OCI-LY1 (cell line): ENCODE results near the gene NRP2.

Source experiments
- H2AFZ ChIP-seq: fragments of 200-600 bp; sonication (generic), shearing (Covaris generic); 2 replicates; pipeline ENCODE4 v1.6.0; 2014; ENCODE audit warnings: antibody characterized with exemption, mild to moderate bottlenecking, low read length
- H3F3A ChIP-seq: fragments of 200-600 bp; sonication (generic), shearing (Covaris generic); 2 replicates; pipeline ENCODE4 v1.6.0; 2014; ENCODE audit warnings: mild to moderate bottlenecking, antibody characterized with exemption, low read length, moderate library complexity; ENCODE audit not compliant: insufficient read depth
- H3K27ac ChIP-seq: fragments of 200-600 bp; sonication (generic); 2 replicates; pipeline ENCODE4 v1.5.1; 2014; ENCODE audit warnings: low read length, mixed run types, mild to moderate bottlenecking, low read depth; ENCODE audit not compliant: poor library complexity, severe bottlenecking
- H3K27me3 ChIP-seq: fragments of 200-600 bp; sonication (generic); 2 replicates; pipeline ENCODE4 v1.6.0; 2014; ENCODE audit warnings: antibody characterized with exemption, mild to moderate bottlenecking, low read length, moderate library complexity; ENCODE audit not compliant: insufficient read depth
- H3K36me3 ChIP-seq: fragments of 200-600 bp; sonication (generic); 2 replicates; pipeline ENCODE4 v1.6.1; 2014; ENCODE audit warnings: mild to moderate bottlenecking, antibody characterized with exemption, low read length, moderate library complexity, mixed read lengths; ENCODE audit not compliant: insufficient read depth
- H3K4me1 ChIP-seq: fragments of 200-600 bp; sonication (generic); 2 replicates; pipeline ENCODE4 v1.5.1; 2014; ENCODE audit warnings: mild to moderate bottlenecking, low read length, moderate library complexity; ENCODE audit not compliant: insufficient read depth, severe bottlenecking
- H3K4me2 ChIP-seq: fragments of 200-600 bp; sonication (generic), shearing (Covaris generic); 2 replicates; pipeline ENCODE4 v1.6.1; 2014; ENCODE audit warnings: low read length
- H3K4me3 ChIP-seq: fragments of 200-600 bp; sonication (generic); 2 replicates; pipeline ENCODE4 v1.5.1; 2014; ENCODE audit warnings: low read length, low read depth, mild to moderate bottlenecking, mixed read lengths; ENCODE audit not compliant: poor library complexity, severe bottlenecking
- H3K79me2 ChIP-seq: fragments of 200-600 bp; shearing (Covaris generic); 2 replicates; pipeline ENCODE4 v1.6.1; 2016; ENCODE audit warnings: mixed run types, low read length, mixed read lengths; ENCODE audit not compliant: insufficient read depth
- H3K9ac ChIP-seq: fragments of 200-600 bp; sonication (generic), shearing (Covaris generic); 2 replicates; pipeline ENCODE4 v1.6.1; 2014; ENCODE audit warnings: mild to moderate bottlenecking, low read length, mixed read lengths
- H3K9me2 ChIP-seq: fragments of 200-600 bp; sonication (generic), shearing (Covaris generic); 2 replicates; pipeline ENCODE4 v1.6.1; 2014; ENCODE audit warnings: low read depth, mild to moderate bottlenecking, low read length, mixed read lengths
- H3K9me3 ChIP-seq: fragments of 200-600 bp; shearing (Covaris generic); 2 replicates; pipeline ENCODE4 v1.6.1; 2014; ENCODE audit warnings: low read length, mixed read lengths
- H4K20me1 ChIP-seq: fragments of 200-600 bp; sonication (generic), shearing (Covaris generic); 2 replicates; pipeline ENCODE4 v1.6.0; 2016; ENCODE audit warnings: mild to moderate bottlenecking, low read length; ENCODE audit not compliant: insufficient read depth
- EZH2 ChIP-seq: fragments of 200-600 bp; sonication (generic), shearing (Covaris generic); IDR thresholded peaks from 2 replicates; pipeline ENCODE4 v1.8.0; 2017; ENCODE audit warnings: borderline replicate concordance, mixed run types, mild to moderate bottlenecking, antibody characterized with exemption, low read length, moderate library complexity, mixed read lengths
- TF ChIP-seq, protein P1 (sequence below): fragments of 200-600 bp; sonication (generic), shearing (Covaris generic); IDR thresholded peaks from 2 replicates; pipeline ENCODE4 v1.5.1; 2017; ENCODE audit warnings: mild to moderate bottlenecking, antibody characterized with exemption, low read length, moderate library complexity, mixed read lengths

Gene NRP2

DNA sequence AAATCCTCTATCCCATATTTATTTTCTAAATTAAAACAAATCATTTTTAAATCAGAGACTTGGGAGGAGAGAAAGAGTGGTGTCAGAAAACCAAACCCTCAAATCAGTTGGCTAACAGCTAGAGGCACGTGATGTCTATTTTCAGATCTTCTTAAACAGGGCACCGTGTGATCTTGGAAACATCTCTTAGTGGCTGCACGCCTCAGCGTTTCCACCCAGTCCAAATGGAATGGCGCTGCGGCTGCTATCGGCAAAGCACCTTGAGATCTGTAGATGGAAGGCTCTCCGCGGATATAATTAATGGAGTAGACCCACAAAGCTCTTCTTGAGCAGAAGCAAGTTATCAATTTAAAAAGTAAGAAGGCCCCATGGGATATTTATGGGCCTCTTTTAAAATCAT lies 50.0 kb downstream of the NRP2 start:
- no peaks in the 10 kb centered on the region; the same call in 1 of the 2 replicates for H3K36me3 ChIP-seq
- H3K4me3 ChIP-seq, result no peak overlapping the region
- no peak overlapping the region for H3K4me2 ChIP-seq
- H3K9ac ChIP-seq, result no peak overlapping the region
- H3K79me2 ChIP-seq, result no peaks in the 10 kb centered on the region
- H3K9me2 ChIP-seq, result no peaks in the 10 kb centered on the region
- H4K20me1 ChIP-seq, result no peaks in the 10 kb centered on the region
- no peak for TF ChIP-seq EZH2
- TF ChIP-seq, protein P1, sequence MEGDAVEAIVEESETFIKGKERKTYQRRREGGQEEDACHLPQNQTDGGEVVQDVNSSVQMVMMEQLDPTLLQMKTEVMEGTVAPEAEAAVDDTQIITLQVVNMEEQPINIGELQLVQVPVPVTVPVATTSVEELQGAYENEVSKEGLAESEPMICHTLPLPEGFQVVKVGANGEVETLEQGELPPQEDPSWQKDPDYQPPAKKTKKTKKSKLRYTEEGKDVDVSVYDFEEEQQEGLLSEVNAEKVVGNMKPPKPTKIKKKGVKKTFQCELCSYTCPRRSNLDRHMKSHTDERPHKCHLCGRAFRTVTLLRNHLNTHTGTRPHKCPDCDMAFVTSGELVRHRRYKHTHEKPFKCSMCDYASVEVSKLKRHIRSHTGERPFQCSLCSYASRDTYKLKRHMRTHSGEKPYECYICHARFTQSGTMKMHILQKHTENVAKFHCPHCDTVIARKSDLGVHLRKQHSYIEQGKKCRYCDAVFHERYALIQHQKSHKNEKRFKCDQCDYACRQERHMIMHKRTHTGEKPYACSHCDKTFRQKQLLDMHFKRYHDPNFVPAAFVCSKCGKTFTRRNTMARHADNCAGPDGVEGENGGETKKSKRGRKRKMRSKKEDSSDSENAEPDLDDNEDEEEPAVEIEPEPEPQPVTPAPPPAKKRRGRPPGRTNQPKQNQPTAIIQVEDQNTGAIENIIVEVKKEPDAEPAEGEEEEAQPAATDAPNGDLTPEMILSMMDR, result no peak
- H2AFZ ChIP-seq, result no peak overlapping the region
- H3K27me3 ChIP-seq, result no peaks in the 10 kb centered on the region
- no peaks in the 10 kb centered on the region for H3F3A ChIP-seq
- H3K27ac ChIP-seq, result no peak overlapping the region
- H3K4me1 ChIP-seq, result peaks cover 14% of the 10 kb centered on the region
- H3K9me3 ChIP-seq, result no peaks in the 10 kb centered on the region

DNA sequence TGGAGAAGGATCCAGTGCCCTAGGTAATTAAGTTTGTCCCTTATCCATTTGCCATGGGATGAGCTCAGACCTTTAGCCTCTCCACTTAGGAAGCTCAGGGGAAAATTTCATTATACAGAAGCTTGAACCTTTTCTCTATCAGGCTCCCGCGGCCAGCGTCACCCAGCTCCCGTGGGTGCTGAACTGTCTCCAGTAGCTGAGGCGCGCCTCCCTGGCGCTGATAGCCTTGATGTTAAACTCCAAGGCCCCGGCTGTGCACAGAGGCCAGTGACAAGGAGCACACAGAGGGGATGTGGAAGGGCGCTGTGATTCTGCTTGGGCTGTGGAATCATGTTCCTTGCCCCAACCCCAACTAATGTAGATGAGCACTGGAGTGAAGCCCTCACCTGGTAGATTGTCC lies 50.8 kb downstream of the NRP2 start:
- Histone ChIP-seq H4K20me1 (no peaks in the 10 kb centered on the region), H3K9me3 (no peaks in the 10 kb centered on the region), H3K4me1 (peaks cover 14% of the 10 kb centered on the region), H2AFZ (no peak overlapping the region), H3K27me3 (no peaks in the 10 kb centered on the region), H3K79me2 (no peaks in the 10 kb centered on the region), H3K9me2 (no peaks in the 10 kb centered on the region), H3K4me2 (no peak overlapping the region), H3K9ac (no peak overlapping the region), H3K27ac (no peak overlapping the region), H3K4me3 (no peak overlapping the region), H3F3A (no peaks in the 10 kb centered on the region), H3K36me3 (no peaks in the 10 kb centered on the region; the same call in 1 of the 2 replicates)
- TF ChIP-seq, protein P1, result no peak
- TF ChIP-seq EZH2, result no peak

DNA sequence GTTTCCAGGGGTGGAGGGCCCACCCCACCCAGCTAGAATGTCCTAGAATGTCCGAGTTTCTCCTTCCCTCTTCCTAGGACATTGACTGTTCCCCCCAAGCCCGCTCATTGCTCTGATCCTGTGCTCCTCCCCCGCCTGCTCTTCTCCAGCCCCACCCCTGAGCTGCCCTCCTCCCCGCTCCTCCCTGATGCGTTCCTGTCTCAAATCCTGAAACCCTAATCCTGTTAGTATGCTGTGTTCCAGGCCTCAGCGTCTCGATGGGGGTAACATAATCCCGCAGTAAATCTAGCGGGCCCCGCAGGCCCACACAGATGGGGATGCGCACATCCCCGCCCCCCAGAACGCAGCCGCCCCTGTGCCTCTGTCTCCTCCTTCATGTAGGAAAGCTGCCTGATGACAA lies 51.3 kb downstream of the NRP2 start:
- Histone ChIP-seq H3K27me3 (no peaks in the 10 kb centered on the region), H4K20me1 (no peaks in the 10 kb centered on the region), H2AFZ (no peak overlapping the region), H3K4me2 (no peak overlapping the region), H3K4me3 (no peak overlapping the region), H3K9me3 (no peaks in the 10 kb centered on the region), H3K9me2 (no peaks in the 10 kb centered on the region), H3K27ac (no peak overlapping the region), H3K9ac (no peak overlapping the region), H3K4me1 (peaks cover 14% of the 10 kb centered on the region), H3K36me3 (no peaks in the 10 kb centered on the region; the same call in 1 of the 2 replicates), H3K79me2 (no peaks in the 10 kb centered on the region), H3F3A (no peaks in the 10 kb centered on the region)
- no peak for TF ChIP-seq EZH2
- TF ChIP-seq, protein P1, result no peak
